Thyroid gland (tissue), 4 donors: ENCODE measurements around the gene SLC22A12. TPM values are rescaled to one million over a fixed set of nuclear protein-coding genes. Genes with fewer than 3 reads are reported as not detected.
"Not testable (repeated sequence)": the region's sequence is repeated elsewhere in the genome, so short reads cannot be mapped to it uniquely, and the experiment has no call there.

Source experiments
- DNase-seq, 2 donors: peaks; one replicate each; pipeline ENCODE4 v3.0.0-alpha.2; 2019
- H3K27ac ChIP-seq, 3 donors: fragments of 200-600 bp; sonication (generic); 1 replicate in 2 of 3; 2 replicates in 1 of 3; pipeline ENCODE4 v1.5.1; 2016 to 2019; ENCODE audit warnings: mild to moderate bottlenecking in 1 of 3, moderate library complexity in 1 of 3
- H3K27me3 ChIP-seq: fragments of 200-600 bp; sonication (generic); one replicate; pipeline ENCODE4 v1.5.1; 2019
- H3K36me3 ChIP-seq, 2 donors: fragments of 200-600 bp; sonication (generic); one replicate each; pipeline ENCODE4 v1.5.1; 2016 to 2019
- H3K4me1 ChIP-seq, 2 donors: fragments of 200-600 bp; sonication (generic); one replicate each; pipeline ENCODE4 v1.5.1; 2017 to 2019
- H3K4me3 ChIP-seq, 3 donors: fragments of 200-600 bp; sonication (generic); replicated peaks in 1 of 3; 1 replicate in 2 of 3; 2 replicates in 1 of 3; pipeline ENCODE4 v1.5.1; 2016; ENCODE audit warnings: mild to moderate bottlenecking in 1 of 3
- H3K9me3 ChIP-seq: fragments of 200-600 bp; sonication (generic); one replicate; pipeline ENCODE4 v1.5.1; 2017
- CTCF ChIP-seq, 6 experiments: fragments of 200-600 bp in 3 of 6; fragments of 450-650 bp in 3 of 6; sonication (generic) in 3 of 6; IDR thresholded peaks; one replicate each; pipeline ENCODE4 v1.5.1; 2016 to 2019; ENCODE audit warnings: antibody characterized with exemption in 6 of 6, mild to moderate bottlenecking in 2 of 6, inconsistent platforms in 1 of 6, moderate library complexity in 1 of 6
- POLR2A ChIP-seq, 2 donors: fragments of 450-650 bp; IDR thresholded peaks; one replicate each; pipeline ENCODE4 v1.6.1; 2017; ENCODE audit warnings: antibody characterized with exemption in 2 of 2, mild to moderate bottlenecking in 2 of 2, moderate library complexity in 1 of 2
- WGBS, 2 donors: methylation state at CpG; one replicate each; pipeline ENCODE4 v1.1.5; 2017; 5-methylcytosine and 5-hydroxymethylcytosine counted together
- intact Hi-C: fragments of 100-400 bp; cut with DNase I; formaldehyde crosslinking; loops from one replicate; pipeline ENCODE4 v1.15.1; 2023
- total RNA-seq, 4 donors: library from RNA; depleted of rRNA; stranded (reverse); fragments of >200 nt; gene quantifications; one replicate each; pipeline ENCODE4 v1.2.3, GENCODE V29; 2016

Gene SLC22A12
- total RNA-seq, 4 donors from 2014 or later, result not detected

GRCh38 chr11:64560139-64560771, 30.8 kb upstream of the SLC22A12 start:
- DNase-seq, result no peak
- H3K4me3 ChIP-seq, result no peak overlapping the region
- intact Hi-C loops, result no loop called here
- no peak overlapping the region for H3K27ac ChIP-seq
- no peaks in the 10 kb centered on the region for H3K9me3 ChIP-seq
- no peaks in the 10 kb centered on the region for H3K27me3 ChIP-seq
- TF ChIP-seq POLR2A (IDR thresholded peaks at IDR 0.05) (no peak), CTCF (IDR thresholded peaks at IDR 0.05) (no peak)
- H3K36me3 ChIP-seq, result no peaks in the 10 kb centered on the region
- H3K4me1 ChIP-seq, result peaks cover 0 to 12% of the 10 kb centered on the region in 2 donors
- 76 to 92% methylated on average over 11 to 12 of the region's 15 CpGs for WGBS, 2 donors

GRCh38 chr11:64560941-64561340, 30.1 kb upstream of the SLC22A12 start:
- no peak overlapping the region for H3K4me3 ChIP-seq
- intact Hi-C loops, result no loop called here
- H3K4me1 ChIP-seq, result peaks cover 0 to 10% of the 10 kb centered on the region in 2 donors
- no peak overlapping the region for H3K27ac ChIP-seq
- WGBS, 2 donors, result 62 to 66% methylated on average over 11 to 16 of the region's 16 CpGs
- no peaks in the 10 kb centered on the region for H3K9me3 ChIP-seq
- H3K36me3 ChIP-seq, result no peaks in the 10 kb centered on the region
- peak; percentile 29 to 32 for DNase-seq
- H3K27me3 ChIP-seq, result no peaks in the 10 kb centered on the region
- no peak for TF ChIP-seq CTCF (IDR thresholded peaks at IDR 0.05)
- TF ChIP-seq POLR2A (IDR thresholded peaks at IDR 0.05), result no peak

GRCh38 chr11:64561429-64561828, 29.6 kb upstream of the SLC22A12 start:
- H3K4me3 ChIP-seq, result not testable (repeated sequence)

GRCh38 chr11:64561984-64562722, 28.9 kb upstream of the SLC22A12 start:
- peaks cover 0 to 20% of the 10 kb centered on the region in 2 donors for H3K4me1 ChIP-seq
- 88 to 89% methylated on average over 19 of the region's 29 CpGs for WGBS, 2 donors
- no peak overlapping the region for H3K4me3 ChIP-seq
- H3K27ac ChIP-seq, result no peak overlapping the region
- DNase-seq, result no peak
- no peak for TF ChIP-seq CTCF (IDR thresholded peaks at IDR 0.05)
- TF ChIP-seq POLR2A (IDR thresholded peaks at IDR 0.05), result no peak
- H3K27me3 ChIP-seq, result no peaks in the 10 kb centered on the region
- no peaks in the 10 kb centered on the region for H3K9me3 ChIP-seq
- intact Hi-C loops, result no loop called here
- H3K36me3 ChIP-seq, result no peaks in the 10 kb centered on the region

More at GRCh38 chr11:64561429-64561828, 29.6 kb upstream of the SLC22A12 start:
- H3K9me3 ChIP-seq, DNase-seq, H3K36me3 ChIP-seq, H3K27me3 ChIP-seq, intact Hi-C loops, H3K27ac ChIP-seq: not testable (repeated sequence)
- 95 to 96% methylated on average over 3 of the region's 3 CpGs for WGBS, 2 donors
- peaks cover 0 to 14% of the 10 kb centered on the region in 2 donors for H3K4me1 ChIP-seq

- no peak for DNase-seq
- Histone ChIP-seq H3K9me3 (no peaks in the 10 kb centered on the region), H3K27me3 (no peaks in the 10 kb centered on the region), H3K27ac (no peak overlapping the region), H3K4me1 (peaks cover 0 to 21% of the 10 kb centered on the region in 2 donors), H3K4me3 (no peak overlapping the region), H3K36me3 (no peaks in the 10 kb centered on the region)
- intact Hi-C loops, result no loop called here
- WGBS, 2 donors, result 95 to 96% methylated on average over 15 of the region's 15 CpGs
- no peak for TF ChIP-seq CTCF (IDR thresholded peaks at IDR 0.05)
- TF ChIP-seq POLR2A (IDR thresholded peaks at IDR 0.05), result no peak
Measured at GRCh38 chr11:64562723-64563351, 28.2 kb upstream of the SLC22A12 start.
